Neural cell (in vitro differentiated cells): ENCODE measurements around the gene MTNR1A.

Source experiments
- EP300 ChIP-seq: fragments of 450-650 bp; conservative IDR thresholded peaks from 2 replicates; pipeline ENCODE4 v1.6.1; 2014; ENCODE audit warnings: antibody characterized with exemption, mild to moderate bottlenecking, moderate library complexity; ENCODE audit not compliant: poor library complexity, severe bottlenecking
- EZH2 ChIP-seq: fragments of 200-600, 300-800 bp; shearing (Covaris generic), sonication (generic); IDR thresholded peaks from 2 replicates; pipeline ENCODE4 v1.6.1; 2014; ENCODE audit warnings: antibody characterized with exemption, low read length, borderline replicate concordance, mild to moderate bottlenecking; ENCODE audit not compliant: insufficient read depth, poor library complexity, severe bottlenecking
- POLR2AphosphoS5 ChIP-seq: IDR thresholded peaks from 2 replicates; pipeline ENCODE4 v1.6.1; 2012
- RAD21 ChIP-seq: fragments of 450-650 bp; conservative IDR thresholded peaks from 2 replicates; pipeline ENCODE4 v1.6.1; 2014; ENCODE audit warnings: antibody characterized with exemption, mild to moderate bottlenecking, moderate library complexity
- SMC3 ChIP-seq: fragments of 450-650 bp; conservative IDR thresholded peaks from 2 replicates; pipeline ENCODE4 v1.6.1; 2014; ENCODE audit warnings: antibody characterized with exemption, mild to moderate bottlenecking, moderate library complexity; ENCODE audit not compliant: poor library complexity
- TF ChIP-seq, protein P1 (sequence below): fragments of 450-650 bp; IDR thresholded peaks from 2 replicates; pipeline ENCODE4 v1.5.1; 2014; ENCODE audit warnings: antibody characterized with exemption, mild to moderate bottlenecking, moderate library complexity; ENCODE audit not compliant: poor library complexity, severe bottlenecking
- TF ChIP-seq, protein P2 (sequence below): IDR thresholded peaks from 2 replicates; pipeline ENCODE4 v1.6.1; 2012; ENCODE audit warnings: borderline replicate concordance

DNA sequence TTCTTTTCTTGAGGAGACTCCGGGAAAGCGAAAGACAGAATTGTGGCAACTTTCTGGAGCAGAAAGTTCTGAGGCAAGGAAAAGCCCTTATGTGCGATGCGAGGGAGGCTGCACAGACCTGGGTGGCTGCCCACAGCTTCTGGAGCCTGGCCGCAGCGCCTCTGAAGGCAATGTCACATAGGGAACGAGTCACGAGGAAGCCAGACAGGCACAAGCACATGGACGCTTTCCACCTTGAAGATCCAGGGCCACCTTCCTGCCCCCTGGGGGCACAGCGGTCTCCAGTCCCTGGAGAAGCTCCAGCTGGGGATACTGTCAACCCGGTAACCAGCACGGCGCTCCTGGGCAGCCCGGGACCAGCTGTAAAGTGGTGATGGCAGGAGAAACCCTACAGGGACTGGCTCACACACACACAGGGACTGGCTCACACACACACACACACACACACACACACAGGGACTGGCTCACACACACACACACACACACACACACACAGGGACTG, 69.8 kb downstream of the MTNR1A start:
- TF ChIP-seq POLR2AphosphoS5 (no peak), EZH2 (no peak), SMC3 (no peak), EP300 (no peak), RAD21 (no peak)
- TF ChIP-seq, protein P1, sequence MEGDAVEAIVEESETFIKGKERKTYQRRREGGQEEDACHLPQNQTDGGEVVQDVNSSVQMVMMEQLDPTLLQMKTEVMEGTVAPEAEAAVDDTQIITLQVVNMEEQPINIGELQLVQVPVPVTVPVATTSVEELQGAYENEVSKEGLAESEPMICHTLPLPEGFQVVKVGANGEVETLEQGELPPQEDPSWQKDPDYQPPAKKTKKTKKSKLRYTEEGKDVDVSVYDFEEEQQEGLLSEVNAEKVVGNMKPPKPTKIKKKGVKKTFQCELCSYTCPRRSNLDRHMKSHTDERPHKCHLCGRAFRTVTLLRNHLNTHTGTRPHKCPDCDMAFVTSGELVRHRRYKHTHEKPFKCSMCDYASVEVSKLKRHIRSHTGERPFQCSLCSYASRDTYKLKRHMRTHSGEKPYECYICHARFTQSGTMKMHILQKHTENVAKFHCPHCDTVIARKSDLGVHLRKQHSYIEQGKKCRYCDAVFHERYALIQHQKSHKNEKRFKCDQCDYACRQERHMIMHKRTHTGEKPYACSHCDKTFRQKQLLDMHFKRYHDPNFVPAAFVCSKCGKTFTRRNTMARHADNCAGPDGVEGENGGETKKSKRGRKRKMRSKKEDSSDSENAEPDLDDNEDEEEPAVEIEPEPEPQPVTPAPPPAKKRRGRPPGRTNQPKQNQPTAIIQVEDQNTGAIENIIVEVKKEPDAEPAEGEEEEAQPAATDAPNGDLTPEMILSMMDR, result no peak
- TF ChIP-seq, protein P2, sequence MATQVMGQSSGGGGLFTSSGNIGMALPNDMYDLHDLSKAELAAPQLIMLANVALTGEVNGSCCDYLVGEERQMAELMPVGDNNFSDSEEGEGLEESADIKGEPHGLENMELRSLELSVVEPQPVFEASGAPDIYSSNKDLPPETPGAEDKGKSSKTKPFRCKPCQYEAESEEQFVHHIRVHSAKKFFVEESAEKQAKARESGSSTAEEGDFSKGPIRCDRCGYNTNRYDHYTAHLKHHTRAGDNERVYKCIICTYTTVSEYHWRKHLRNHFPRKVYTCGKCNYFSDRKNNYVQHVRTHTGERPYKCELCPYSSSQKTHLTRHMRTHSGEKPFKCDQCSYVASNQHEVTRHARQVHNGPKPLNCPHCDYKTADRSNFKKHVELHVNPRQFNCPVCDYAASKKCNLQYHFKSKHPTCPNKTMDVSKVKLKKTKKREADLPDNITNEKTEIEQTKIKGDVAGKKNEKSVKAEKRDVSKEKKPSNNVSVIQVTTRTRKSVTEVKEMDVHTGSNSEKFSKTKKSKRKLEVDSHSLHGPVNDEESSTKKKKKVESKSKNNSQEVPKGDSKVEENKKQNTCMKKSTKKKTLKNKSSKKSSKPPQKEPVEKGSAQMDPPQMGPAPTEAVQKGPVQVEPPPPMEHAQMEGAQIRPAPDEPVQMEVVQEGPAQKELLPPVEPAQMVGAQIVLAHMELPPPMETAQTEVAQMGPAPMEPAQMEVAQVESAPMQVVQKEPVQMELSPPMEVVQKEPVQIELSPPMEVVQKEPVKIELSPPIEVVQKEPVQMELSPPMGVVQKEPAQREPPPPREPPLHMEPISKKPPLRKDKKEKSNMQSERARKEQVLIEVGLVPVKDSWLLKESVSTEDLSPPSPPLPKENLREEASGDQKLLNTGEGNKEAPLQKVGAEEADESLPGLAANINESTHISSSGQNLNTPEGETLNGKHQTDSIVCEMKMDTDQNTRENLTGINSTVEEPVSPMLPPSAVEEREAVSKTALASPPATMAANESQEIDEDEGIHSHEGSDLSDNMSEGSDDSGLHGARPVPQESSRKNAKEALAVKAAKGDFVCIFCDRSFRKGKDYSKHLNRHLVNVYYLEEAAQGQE, result no peak
